RWPE2 (cell line): Measurements from ENCODE around the gene CCNE1.

Experiments used
- ATAC-seq: fragments of 200-7000 bp; cut with Tn5 transposase; 3 replicates; pipeline ENCODE4 v1.9.1; 2021; ENCODE audit warnings: low read depth
- DNase-seq: peaks from one replicate; pipeline ENCODE4 v3.0.0-alpha.2; 2020; ENCODE audit warnings: low spot score
- H3K27ac ChIP-seq: fragments of 450-650 bp; 2 replicates; pipeline ENCODE4 v1.5.1; 2017; ENCODE audit warnings: mild to moderate bottlenecking; ENCODE audit not compliant: poor library complexity, severe bottlenecking
- H3K27me3 ChIP-seq: fragments of 250-450 bp; sonication (Bioruptor Pico); 2 replicates; pipeline ENCODE4 v1.5.1; 2021; ENCODE audit warnings: mild to moderate bottlenecking, moderate library complexity; ENCODE audit not compliant: insufficient read depth, poor library complexity, severe bottlenecking
- H3K36me3 ChIP-seq: fragments of 250-450 bp; sonication (Bioruptor Pico); 2 replicates; pipeline ENCODE4 v1.5.1; 2020; ENCODE audit warnings: low read depth, mild to moderate bottlenecking, moderate library complexity
- H3K4me1 ChIP-seq: fragments of 250-450 bp; sonication (Bioruptor Pico); 2 replicates; pipeline ENCODE4 v1.5.1; 2021; ENCODE audit warnings: mild to moderate bottlenecking, moderate library complexity; ENCODE audit not compliant: insufficient read depth, poor library complexity, severe bottlenecking
- H3K4me3 ChIP-seq: fragments of 250-450 bp; sonication (Bioruptor Pico); 2 replicates; pipeline ENCODE4 v1.5.1; 2021; ENCODE audit warnings: mild to moderate bottlenecking, moderate library complexity; ENCODE audit not compliant: severe bottlenecking
- H3K9me3 ChIP-seq: fragments of 250-450 bp; sonication (Bioruptor Pico); 2 replicates; pipeline ENCODE4 v1.5.1; 2021; ENCODE audit warnings: mild to moderate bottlenecking, moderate library complexity; ENCODE audit not compliant: severe bottlenecking
- TF ChIP-seq, protein P1 (sequence below): fragments of 450-650 bp; IDR thresholded peaks from one replicate; pipeline ENCODE4 v1.5.1; 2017; ENCODE audit warnings: mild to moderate bottlenecking, moderate library complexity; ENCODE audit not compliant: poor library complexity, severe bottlenecking

Gene CCNE1

DNA sequence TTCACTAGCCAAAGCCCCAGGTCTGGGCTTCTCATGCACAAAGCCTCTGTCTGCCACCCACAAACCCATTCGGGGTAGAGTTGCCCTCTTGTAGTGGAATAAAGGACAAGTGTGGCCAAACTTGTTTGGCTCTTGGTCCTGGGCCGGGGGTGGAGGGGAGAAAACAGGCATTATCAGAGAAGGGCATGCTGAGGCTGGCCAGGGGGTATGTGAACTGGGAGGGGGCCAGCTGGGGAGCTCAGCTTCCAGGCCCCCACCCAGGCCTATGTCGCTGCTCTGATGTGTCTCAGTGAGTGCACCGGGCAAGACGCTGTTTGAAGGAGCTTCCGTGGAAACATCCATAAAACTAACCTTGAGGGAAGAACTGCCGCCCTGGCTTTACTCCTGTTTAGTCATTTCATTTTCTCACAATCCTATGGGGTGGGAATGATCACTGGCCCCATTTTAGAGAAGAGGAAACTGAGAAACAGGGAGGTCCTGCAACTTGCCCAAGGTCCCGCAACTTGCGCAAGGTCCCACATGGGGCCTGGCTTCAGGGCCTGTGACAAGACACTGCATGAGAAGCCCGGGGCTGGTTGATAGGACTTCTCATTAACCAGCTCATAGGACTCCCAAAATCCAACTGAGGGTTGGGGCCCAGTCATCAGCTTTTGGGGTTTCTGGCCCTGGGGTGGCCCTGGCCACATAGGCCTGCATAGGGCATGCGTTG lies 30.8 kb downstream of the CCNE1 start:
- ATAC-seq (no peak), DNase-seq (no peak)
- H3K27me3 ChIP-seq = no peaks in the 10 kb centered on the region
- no peaks in the 10 kb centered on the region for H3K9me3 ChIP-seq
- H3K4me1 ChIP-seq = peaks cover 8% of the 10 kb centered on the region
- no peak overlapping the region for H3K4me3 ChIP-seq
- H3K27ac ChIP-seq = no peak overlapping the region
- TF ChIP-seq, protein P1, sequence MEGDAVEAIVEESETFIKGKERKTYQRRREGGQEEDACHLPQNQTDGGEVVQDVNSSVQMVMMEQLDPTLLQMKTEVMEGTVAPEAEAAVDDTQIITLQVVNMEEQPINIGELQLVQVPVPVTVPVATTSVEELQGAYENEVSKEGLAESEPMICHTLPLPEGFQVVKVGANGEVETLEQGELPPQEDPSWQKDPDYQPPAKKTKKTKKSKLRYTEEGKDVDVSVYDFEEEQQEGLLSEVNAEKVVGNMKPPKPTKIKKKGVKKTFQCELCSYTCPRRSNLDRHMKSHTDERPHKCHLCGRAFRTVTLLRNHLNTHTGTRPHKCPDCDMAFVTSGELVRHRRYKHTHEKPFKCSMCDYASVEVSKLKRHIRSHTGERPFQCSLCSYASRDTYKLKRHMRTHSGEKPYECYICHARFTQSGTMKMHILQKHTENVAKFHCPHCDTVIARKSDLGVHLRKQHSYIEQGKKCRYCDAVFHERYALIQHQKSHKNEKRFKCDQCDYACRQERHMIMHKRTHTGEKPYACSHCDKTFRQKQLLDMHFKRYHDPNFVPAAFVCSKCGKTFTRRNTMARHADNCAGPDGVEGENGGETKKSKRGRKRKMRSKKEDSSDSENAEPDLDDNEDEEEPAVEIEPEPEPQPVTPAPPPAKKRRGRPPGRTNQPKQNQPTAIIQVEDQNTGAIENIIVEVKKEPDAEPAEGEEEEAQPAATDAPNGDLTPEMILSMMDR = no peak
- no peaks in the 10 kb centered on the region for H3K36me3 ChIP-seq

DNA sequence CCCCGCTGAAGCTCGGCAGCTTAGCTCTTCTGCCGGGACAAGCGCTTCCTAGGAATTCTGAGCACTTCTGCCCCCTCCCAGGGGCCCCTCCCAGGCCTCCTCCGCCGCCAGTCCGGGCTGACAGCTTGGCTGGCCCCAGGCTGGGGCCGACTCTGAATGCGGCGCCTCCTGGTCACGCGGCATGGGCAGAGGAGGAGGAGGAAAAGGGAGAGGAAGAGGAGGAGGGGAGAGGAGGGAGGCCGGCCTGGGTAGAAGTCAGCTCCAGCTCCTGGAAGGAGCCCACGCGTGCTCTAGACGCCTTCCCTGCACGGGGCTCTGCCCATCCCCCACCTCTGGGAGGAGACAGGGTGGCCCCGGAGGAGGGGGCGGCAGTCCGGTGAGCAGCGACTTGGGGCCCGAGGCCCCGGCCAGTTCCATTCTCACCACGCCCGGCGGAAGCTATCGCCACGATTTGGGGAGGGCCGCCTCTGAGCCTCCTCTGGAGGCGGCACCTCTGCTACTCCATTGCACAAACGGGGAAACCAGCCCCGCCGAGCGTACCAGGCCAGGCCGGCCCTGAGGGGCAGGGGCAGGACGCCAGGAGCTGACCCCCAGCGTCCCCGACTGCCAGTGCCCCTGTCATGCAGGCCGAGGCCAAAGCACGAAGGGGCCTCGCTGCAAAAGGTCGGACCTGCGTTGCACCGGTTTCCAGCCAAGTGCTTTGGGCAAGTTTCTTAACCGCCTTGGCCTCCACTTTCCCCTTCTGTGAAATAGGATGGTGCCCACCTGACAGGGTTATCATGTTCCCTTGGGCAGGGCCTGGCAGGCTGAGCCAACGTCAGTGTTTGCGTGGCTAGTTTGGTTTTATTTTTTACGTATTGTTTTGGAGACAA lies 31.6 kb downstream of the CCNE1 start:
- Histone ChIP-seq H3K9me3 (no peaks in the 10 kb centered on the region), H3K27ac (no peak overlapping the region), H3K4me1 (peaks cover 8% of the 10 kb centered on the region), H3K36me3 (no peaks in the 10 kb centered on the region), H3K27me3 (no peaks in the 10 kb centered on the region), H3K4me3 (no peak overlapping the region)
- TF ChIP-seq, protein P1 = no peak
- DNase-seq = no peak
- ATAC-seq = no peak

DNA sequence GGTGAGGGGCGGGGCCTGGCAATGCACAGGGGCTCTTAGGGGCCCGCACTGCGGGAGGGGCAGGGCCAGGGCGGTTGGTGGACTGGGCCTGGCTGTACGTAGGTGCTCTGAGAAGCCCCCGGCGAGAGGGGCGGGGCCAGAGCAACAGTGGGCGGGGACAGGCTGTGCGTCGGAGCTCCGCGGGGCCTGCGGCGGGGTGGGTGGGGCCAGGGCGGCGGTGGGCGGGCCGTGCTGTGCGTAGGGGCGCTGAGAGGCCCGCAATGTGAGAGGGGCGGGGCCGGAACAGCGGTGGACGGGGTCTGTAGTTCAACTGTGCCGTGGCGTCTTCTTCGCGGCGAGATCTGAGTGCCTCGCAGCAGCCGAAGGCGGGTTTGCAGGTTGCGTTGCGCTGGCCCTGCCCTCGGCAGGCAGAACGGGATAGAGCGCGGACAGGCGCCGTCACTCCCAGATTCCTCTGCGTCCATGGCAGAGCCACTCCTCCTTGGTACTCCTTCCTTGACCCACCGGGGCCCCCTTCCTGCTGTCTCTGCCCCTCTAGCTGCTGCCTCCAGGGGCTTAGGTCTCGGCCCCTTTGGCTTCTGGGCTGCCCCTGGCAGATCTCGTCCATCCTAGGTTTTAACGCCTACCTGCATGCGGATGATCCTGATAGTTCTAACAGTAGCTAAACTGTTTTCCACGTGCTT lies 33.2 kb downstream of the CCNE1 start:
- TF ChIP-seq, protein P1 = no peak
- H3K4me3 ChIP-seq = peak overlapping the region; percentile 52
- DNase-seq (peak; percentile 90), ATAC-seq (peak; percentile 75)
- H3K4me1 ChIP-seq = peaks cover 8% of the 10 kb centered on the region
- no peaks in the 10 kb centered on the region for H3K36me3 ChIP-seq
- no peaks in the 10 kb centered on the region for H3K9me3 ChIP-seq
- H3K27ac ChIP-seq = peak overlapping the region; percentile 55
- H3K27me3 ChIP-seq = no peaks in the 10 kb centered on the region

DNA sequence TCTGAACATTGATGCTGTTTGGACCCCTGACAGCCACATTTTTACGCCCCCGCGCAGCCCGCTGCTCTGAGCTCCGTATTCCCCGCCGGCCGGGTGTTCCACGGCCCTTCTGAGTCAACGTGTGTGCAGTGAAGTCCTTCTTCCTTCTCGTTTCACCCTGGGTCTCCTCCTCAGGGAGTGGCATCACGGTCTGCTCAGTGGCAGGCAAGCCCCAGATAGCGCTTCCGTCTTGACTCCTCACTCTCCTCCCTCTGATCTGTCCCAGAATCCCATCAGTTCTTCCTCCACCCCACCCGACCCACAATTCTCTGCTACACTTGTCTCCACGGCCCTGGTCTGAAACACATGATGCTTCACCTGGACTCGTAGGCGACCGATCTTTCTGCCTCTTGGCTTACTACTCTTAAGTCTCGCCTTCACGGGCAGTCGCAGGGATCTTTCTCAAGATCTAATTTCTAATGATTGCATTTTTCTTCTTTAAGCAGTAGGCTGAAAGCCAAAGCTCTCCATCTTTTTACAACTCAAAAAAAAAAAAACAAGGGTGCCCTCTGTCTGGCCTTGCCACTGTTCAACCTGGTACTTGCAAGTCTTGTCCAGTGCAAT lies 33.9 kb downstream of the CCNE1 start:
- ATAC-seq (peak; percentile 24), DNase-seq (no peak)
- H3K4me3 ChIP-seq = peak overlapping the region; percentile 52
- H3K36me3 ChIP-seq = no peaks in the 10 kb centered on the region
- no peaks in the 10 kb centered on the region for H3K27me3 ChIP-seq
- peak overlapping the region; percentile 55 for H3K27ac ChIP-seq
- peaks cover 8% of the 10 kb centered on the region for H3K4me1 ChIP-seq
- no peaks in the 10 kb centered on the region for H3K9me3 ChIP-seq
- TF ChIP-seq, protein P1 = no peak
